DMS 273 treated with DMSO at 0.1 percent for 48 hours (cell line): Measurements from ENCODE around the gene PSMA3.

Source experiments
- DNase-seq: peaks from one replicate; lab custom pipeline; 2025; lab: John Stamatoyannopoulos, UW

PSMA3 gene

GRCh38 chr14:58272588-58273372 is 28.1 kb downstream of the PSMA3 start:
- DNase-seq = no peak

GRCh38 chr14:58274881-58275280 is 30.2 kb downstream of the PSMA3 start:
- no peak for DNase-seq

GRCh38 chr14:58275527-58276190 is 31.0 kb downstream of the PSMA3 start:
- DNase-seq = no peak

- DNase-seq = no peak
Measured at GRCh38 chr14:58276208-58276607, 31.6 kb downstream of the PSMA3 start.

- no peak for DNase-seq
Measured at GRCh38 chr14:58278177-58278576, 33.5 kb downstream of the PSMA3 start.

- no peak for DNase-seq
Measured at GRCh38 chr14:58280954-58281787, 36.5 kb downstream of the PSMA3 start.

- no peak for DNase-seq
Measured at GRCh38 chr14:58281969-58282368, 37.3 kb downstream of the PSMA3 start.

- no peak for DNase-seq
Measured at GRCh38 chr14:58282925-58283593, 38.4 kb downstream of the PSMA3 start.

- no peak for DNase-seq
Measured at GRCh38 chr14:58283730-58284129, 39.1 kb downstream of the PSMA3 start.

- no peak for DNase-seq
Measured at GRCh38 chr14:58285132-58285531, 40.5 kb downstream of the PSMA3 start.

GRCh38 chr14:58287607-58288042 is 43.0 kb downstream of the PSMA3 start:
- DNase-seq = no peak

- no peak for DNase-seq
Measured at GRCh38 chr14:58288106-58288792, 43.6 kb downstream of the PSMA3 start.

- DNase-seq = no peak
Measured at GRCh38 chr14:58291646-58292045, 47.0 kb downstream of the PSMA3 start.

- DNase-seq = no peak
Measured at GRCh38 chr14:58292187-58292586, 47.5 kb downstream of the PSMA3 start.

GRCh38 chr14:58294201-58294600 is 49.6 kb downstream of the PSMA3 start:
- no peak for DNase-seq

GRCh38 chr14:58296726-58297125 is 52.1 kb downstream of the PSMA3 start:
- no peak for DNase-seq

- DNase-seq = peak; percentile 49
Measured at GRCh38 chr14:58297412-58297761, 52.7 kb downstream of the PSMA3 start.

GRCh38 chr14:58297762-58298476 is 53.3 kb downstream of the PSMA3 start:
- peak; percentile 100 for DNase-seq

GRCh38 chr14:58298477-58299400 is 54.1 kb downstream of the PSMA3 start, which contains the start of gene ARID4A:
TSS of gene ARID4A (plus strand) at chr14:58298555. CDS start at chr14:58299855, 1,300 bp downstream.
- no peak for DNase-seq
